ENCODE measurements around the gene TTF2. TPM values are rescaled to one million over a fixed set of nuclear protein-coding genes. Genes with fewer than 3 reads are reported as not detected.
A peak's percentile ranks its signal among the peaks of the same experiment; 100 is the strongest.

The TTF2 gene
- 38.4 to 40.6 TPM (median 40.6 TPM) in 3 replicates for total RNA-seq

- Mint-ChIP-seq H3K4me1 (peaks cover 20% of the 10 kb centered on the region), H3K9me3 (no peaks in the 10 kb centered on the region), H3K4me3 (no peak within 1 kb of the TSS), H3K27me3 (ENCODE audit: low read depth) (no peaks in the 10 kb centered on the region), H3K36me3 (no peaks in the 10 kb centered on the region), H3K27ac (no peak within 1 kb of the TSS)
- peak; percentile 83 to 93 for DNase-seq (ENCODE audit: low spot score in 2 of 2, unreplicated experiment in 2 of 2)
- TF ChIP-seq, protein P1, sequence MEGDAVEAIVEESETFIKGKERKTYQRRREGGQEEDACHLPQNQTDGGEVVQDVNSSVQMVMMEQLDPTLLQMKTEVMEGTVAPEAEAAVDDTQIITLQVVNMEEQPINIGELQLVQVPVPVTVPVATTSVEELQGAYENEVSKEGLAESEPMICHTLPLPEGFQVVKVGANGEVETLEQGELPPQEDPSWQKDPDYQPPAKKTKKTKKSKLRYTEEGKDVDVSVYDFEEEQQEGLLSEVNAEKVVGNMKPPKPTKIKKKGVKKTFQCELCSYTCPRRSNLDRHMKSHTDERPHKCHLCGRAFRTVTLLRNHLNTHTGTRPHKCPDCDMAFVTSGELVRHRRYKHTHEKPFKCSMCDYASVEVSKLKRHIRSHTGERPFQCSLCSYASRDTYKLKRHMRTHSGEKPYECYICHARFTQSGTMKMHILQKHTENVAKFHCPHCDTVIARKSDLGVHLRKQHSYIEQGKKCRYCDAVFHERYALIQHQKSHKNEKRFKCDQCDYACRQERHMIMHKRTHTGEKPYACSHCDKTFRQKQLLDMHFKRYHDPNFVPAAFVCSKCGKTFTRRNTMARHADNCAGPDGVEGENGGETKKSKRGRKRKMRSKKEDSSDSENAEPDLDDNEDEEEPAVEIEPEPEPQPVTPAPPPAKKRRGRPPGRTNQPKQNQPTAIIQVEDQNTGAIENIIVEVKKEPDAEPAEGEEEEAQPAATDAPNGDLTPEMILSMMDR (IDR thresholded peaks at IDR 0.05; ENCODE audit: unreplicated experiment): peak; percentile 39
These were observed at the start of gene TTF2 for GRCh38 chr1:117059678-117060440. Gene TTF2, plus strand, starts transcription at chr1:117060326. Its CDS starts 21 bp downstream, at chr1:117060347.

- H3K27ac Mint-ChIP-seq: no peak overlapping the region
- no peaks in the 10 kb centered on the region for H3K27me3 Mint-ChIP-seq (ENCODE audit: low read depth)
- H3K4me1 Mint-ChIP-seq: peaks cover 4% of the 10 kb centered on the region
- H3K4me3 Mint-ChIP-seq: no peak overlapping the region
- TF ChIP-seq, protein P1 (IDR thresholded peaks at IDR 0.05; ENCODE audit: unreplicated experiment): no peak
- H3K9me3 Mint-ChIP-seq: no peaks in the 10 kb centered on the region
- peaks cover 2% of the 10 kb centered on the region for H3K36me3 Mint-ChIP-seq
- no peak for DNase-seq (ENCODE audit: low spot score in 2 of 2, unreplicated experiment in 2 of 2)
These were observed 48.8 kb upstream of the TTF2 start for GRCh38 chr1:117011334-117011733.

DNA sequence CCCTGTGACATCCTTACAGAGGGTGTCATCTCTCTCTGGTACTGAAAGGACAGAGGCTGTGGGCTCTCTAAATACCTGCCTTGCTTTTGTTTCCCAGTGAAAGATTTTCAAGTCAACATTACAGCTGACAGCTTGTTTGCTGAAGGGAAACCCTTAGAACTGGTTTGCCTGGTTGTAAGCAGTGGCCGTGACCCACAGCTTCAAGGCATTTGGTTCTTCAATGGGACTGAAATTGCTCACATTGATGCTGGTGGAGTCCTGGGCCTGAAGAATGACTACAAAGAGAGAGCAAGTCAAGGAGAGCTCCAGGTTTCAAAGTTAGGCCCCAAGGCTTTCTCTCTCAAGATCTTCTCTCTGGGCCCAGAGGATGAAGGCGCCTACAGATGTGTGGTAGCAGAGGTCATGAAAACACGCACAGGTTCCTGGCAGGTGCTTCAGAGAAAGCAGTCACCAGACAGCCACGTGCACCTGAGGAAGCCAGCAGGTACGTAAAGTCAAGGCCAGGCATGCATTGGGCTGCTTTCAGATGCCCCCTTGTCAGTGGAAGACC lies 46.7 kb upstream of the TTF2 start:
- Mint-ChIP-seq H3K4me3 (no peak overlapping the region), H3K27ac (no peak overlapping the region), H3K27me3 (ENCODE audit: low read depth) (no peaks in the 10 kb centered on the region), H3K9me3 (no peaks in the 10 kb centered on the region), H3K36me3 (peaks cover 2% of the 10 kb centered on the region), H3K4me1 (peaks cover 4% of the 10 kb centered on the region)
- TF ChIP-seq, protein P1 (IDR thresholded peaks at IDR 0.05; ENCODE audit: unreplicated experiment): no peak
- no peak for DNase-seq (ENCODE audit: low spot score in 2 of 2, unreplicated experiment in 2 of 2)

- H3K27ac Mint-ChIP-seq: no peak overlapping the region
- no peaks in the 10 kb centered on the region for H3K27me3 Mint-ChIP-seq (ENCODE audit: low read depth)
- TF ChIP-seq, protein P1 (IDR thresholded peaks at IDR 0.05; ENCODE audit: unreplicated experiment): no peak
- peaks cover 4% of the 10 kb centered on the region for H3K4me1 Mint-ChIP-seq
- no peak overlapping the region for H3K4me3 Mint-ChIP-seq
- H3K9me3 Mint-ChIP-seq: no peaks in the 10 kb centered on the region
- no peak for DNase-seq (ENCODE audit: low spot score in 2 of 2, unreplicated experiment in 2 of 2)
- peaks cover 2% of the 10 kb centered on the region for H3K36me3 Mint-ChIP-seq
These were observed 45.9 kb upstream of the TTF2 start for GRCh38 chr1:117014209-117014608.

GRCh38 chr1:117015724-117016123 lies 44.4 kb upstream of the TTF2 start:
- H3K27ac Mint-ChIP-seq: peak overlapping the region; percentile 22
- H3K9me3 Mint-ChIP-seq: no peaks in the 10 kb centered on the region
- peaks cover 2% of the 10 kb centered on the region for H3K36me3 Mint-ChIP-seq
- no peak for DNase-seq (ENCODE audit: low spot score in 2 of 2, unreplicated experiment in 2 of 2)
- H3K4me3 Mint-ChIP-seq: no peak overlapping the region
- peaks cover 4% of the 10 kb centered on the region for H3K4me1 Mint-ChIP-seq
- TF ChIP-seq, protein P1 (IDR thresholded peaks at IDR 0.05; ENCODE audit: unreplicated experiment): no peak
- no peaks in the 10 kb centered on the region for H3K27me3 Mint-ChIP-seq (ENCODE audit: low read depth)
